Neural cell (in vitro differentiated cells): ENCODE data around the gene SNX33. TPM values are rescaled to one million over a fixed set of nuclear protein-coding genes. Genes with fewer than 3 reads are reported as not detected.
"Not testable (repeated sequence)": the region's sequence is repeated elsewhere in the genome, so short reads cannot be mapped to it uniquely, and the experiment has no call there.

ENCODE experiments used
- H2AFZ ChIP-seq: fragments of 200-600, 300-800 bp; sonication (generic), shearing (Covaris generic); 2 replicates; pipeline ENCODE4 v1.6.0; 2014; ENCODE audit warnings: low read depth, mild to moderate bottlenecking, antibody characterized with exemption, low read length, moderate library complexity
- H3F3A ChIP-seq: fragments of 200-600 bp; shearing (Covaris generic); 2 replicates; pipeline ENCODE4 v1.6.1; 2016; ENCODE audit warnings: mild to moderate bottlenecking, moderate library complexity, mixed read lengths, antibody characterized with exemption, low read length; ENCODE audit not compliant: insufficient read depth, poor library complexity, severe bottlenecking
- H3K27ac ChIP-seq: fragments of 200-600, 300-800 bp; sonication (generic), shearing (Covaris generic); 2 replicates; pipeline ENCODE4 v1.5.1; 2014; ENCODE audit warnings: mild to moderate bottlenecking, low read length, moderate library complexity
- H3K27me3 ChIP-seq: fragments of 300-800, 200-600 bp; sonication (generic), shearing (Covaris generic); 2 replicates; pipeline ENCODE4 v1.6.0; 2014; ENCODE audit warnings: mild to moderate bottlenecking, low read depth, low read length, moderate library complexity; ENCODE audit not compliant: insufficient read depth
- H3K36me3 ChIP-seq: fragments of 300-800, 200-600 bp; sonication (generic), shearing (Covaris generic); 2 replicates; pipeline ENCODE4 v1.5.1; 2014; ENCODE audit warnings: mild to moderate bottlenecking, antibody characterized with exemption, low read length, moderate library complexity; ENCODE audit not compliant: insufficient read depth
- H3K4me2 ChIP-seq: fragments of 300-800, 200-600 bp; sonication (generic), shearing (Covaris generic); 2 replicates; pipeline ENCODE4 v1.6.0; 2014; ENCODE audit warnings: mild to moderate bottlenecking, low read length
- H3K4me3 ChIP-seq: fragments of 300-800, 200-600 bp; sonication (generic), shearing (Covaris generic); 2 replicates; pipeline ENCODE4 v1.5.1; 2014; ENCODE audit warnings: mild to moderate bottlenecking, low read length, moderate library complexity
- H3K79me2 ChIP-seq: fragments of 200-600 bp; shearing (Covaris generic); replicated peaks from 2 replicates; pipeline ENCODE4 v1.6.0; 2014; ENCODE audit warnings: mild to moderate bottlenecking, low read length, moderate library complexity; ENCODE audit not compliant: insufficient read depth
- H3K9ac ChIP-seq: fragments of 300-800, 200-600 bp; sonication (generic), shearing (Covaris generic); 2 replicates; pipeline ENCODE4 v1.6.1; 2016; ENCODE audit warnings: mild to moderate bottlenecking, low read length, mixed read lengths
- H3K9me2 ChIP-seq: fragments of 200-600 bp; shearing (Covaris generic); 2 replicates; pipeline ENCODE4 v1.6.1; 2016; ENCODE audit warnings: mild to moderate bottlenecking, low read length, mixed read lengths; ENCODE audit not compliant: insufficient read depth
- H3K9me3 ChIP-seq: fragments of 200-600, 300-800 bp; sonication (generic), shearing (Covaris generic); 2 replicates; pipeline ENCODE4 v1.6.1; 2016; ENCODE audit warnings: mild to moderate bottlenecking, mixed run types, low read length, moderate library complexity, mixed read lengths
- H4K20me1 ChIP-seq: fragments of 200-600 bp; shearing (Covaris generic); 2 replicates; pipeline ENCODE4 v1.6.1; 2016; ENCODE audit warnings: mild to moderate bottlenecking, mixed run types; ENCODE audit not compliant: insufficient read depth
- CTCF ChIP-seq: fragments of 450-650 bp; IDR thresholded peaks from 2 replicates; pipeline ENCODE4 v1.5.1; 2014; ENCODE audit warnings: antibody characterized with exemption, mild to moderate bottlenecking, moderate library complexity; ENCODE audit not compliant: poor library complexity, severe bottlenecking
- EP300 ChIP-seq: fragments of 450-650 bp; conservative IDR thresholded peaks from 2 replicates; pipeline ENCODE4 v1.6.1; 2014; ENCODE audit warnings: antibody characterized with exemption, mild to moderate bottlenecking, moderate library complexity; ENCODE audit not compliant: poor library complexity, severe bottlenecking
- MXI1 ChIP-seq: fragments of 450-650 bp; conservative IDR thresholded peaks from 2 replicates; pipeline ENCODE4 v1.6.1; 2014; ENCODE audit warnings: antibody characterized with exemption, mild to moderate bottlenecking; ENCODE audit not compliant: poor library complexity, severe bottlenecking
- REST ChIP-seq: IDR thresholded peaks from 2 replicates; pipeline ENCODE4 v1.6.1; 2012; ENCODE audit warnings: borderline replicate concordance
- TAF1 ChIP-seq: IDR thresholded peaks from 2 replicates; pipeline ENCODE4 v1.6.1; 2012; ENCODE audit warnings: low read depth
- polyA plus RNA-seq: library from polyadenylated mRNA; depleted of rRNA; stranded (reverse); fragments of >200 nt; gene quantifications from 2 replicates; pipeline ENCODE4 v1.2.3, GENCODE V29; 2014

The SNX33 gene
- polyA plus RNA-seq, 1 donor from 2014 or later, result 0.14 TPM

- Histone ChIP-seq H3K79me2 (no peaks in the 10 kb centered on the region), H3K9ac (no peak overlapping the region), H2AFZ (no peak overlapping the region), H3K4me3 (no peak overlapping the region), H3K27ac (no peak overlapping the region), H3K9me2 (no peaks in the 10 kb centered on the region), H4K20me1 (no peaks in the 10 kb centered on the region), H3K27me3 (no peaks in the 10 kb centered on the region), H3K36me3 (no peaks in the 10 kb centered on the region), H3F3A (no peaks in the 10 kb centered on the region), H3K4me2 (no peak overlapping the region), H3K9me3 (no peaks in the 10 kb centered on the region)
- TF ChIP-seq REST (no peak), CTCF (no peak), EP300 (no peak), MXI1 (no peak), TAF1 (no peak)
Measured at GRCh38 chr15:75697523-75697922, 49.8 kb downstream of the SNX33 start.

GRCh38 chr15:75697974-75698747 lies 50.4 kb downstream of the SNX33 start:
- H3K79me2 ChIP-seq, H3K9me2 ChIP-seq, H3K36me3 ChIP-seq, H3F3A ChIP-seq, H2AFZ ChIP-seq, H3K27ac ChIP-seq, H3K9ac ChIP-seq, H3K4me2 ChIP-seq, H4K20me1 ChIP-seq, H3K27me3 ChIP-seq, H3K9me3 ChIP-seq, H3K4me3 ChIP-seq: not testable (repeated sequence)

GRCh38 chr15:75699517-75699916 lies 51.8 kb downstream of the SNX33 start:
- not testable (repeated sequence) for H3K4me2 ChIP-seq, H3K4me3 ChIP-seq, H3K79me2 ChIP-seq, H4K20me1 ChIP-seq, H2AFZ ChIP-seq, H3K27me3 ChIP-seq, H3K9ac ChIP-seq, H3K36me3 ChIP-seq, H3K27ac ChIP-seq, H3K9me2 ChIP-seq, H3K9me3 ChIP-seq, H3F3A ChIP-seq

- not testable (repeated sequence) for H3K79me2 ChIP-seq, H3K9ac ChIP-seq, H3K4me2 ChIP-seq
Measured at GRCh38 chr15:75699961-75700874, 52.5 kb downstream of the SNX33 start.

GRCh38 chr15:75701071-75702003 lies 53.6 kb downstream of the SNX33 start:
- not testable (repeated sequence) for H3K27ac ChIP-seq, H3K4me2 ChIP-seq, H2AFZ ChIP-seq, H3K36me3 ChIP-seq, H3K9me3 ChIP-seq, H3K9ac ChIP-seq, H4K20me1 ChIP-seq, H3K27me3 ChIP-seq, H3F3A ChIP-seq, H3K4me3 ChIP-seq, H3K9me2 ChIP-seq, H3K79me2 ChIP-seq

More at GRCh38 chr15:75699961-75700874, 52.5 kb downstream of the SNX33 start:
- H2AFZ ChIP-seq, H3K9me3 ChIP-seq, H3K9me2 ChIP-seq, H4K20me1 ChIP-seq, H3K27me3 ChIP-seq, H3K4me3 ChIP-seq, H3K27ac ChIP-seq, H3F3A ChIP-seq, H3K36me3 ChIP-seq: not testable (repeated sequence)
